Activated CD4-positive, alpha-beta T cell treated with anti-CD3 and anti-CD28 coated beads, Interleukin-2, amount 50 U/mL, for 16 hours (primary cell): ENCODE data around the gene SCYL1.

ENCODE experiments used
- DNase-seq: peaks from one replicate; pipeline ENCODE4 v3.0.0-alpha.2; 2020

Gene SCYL1

DNA sequence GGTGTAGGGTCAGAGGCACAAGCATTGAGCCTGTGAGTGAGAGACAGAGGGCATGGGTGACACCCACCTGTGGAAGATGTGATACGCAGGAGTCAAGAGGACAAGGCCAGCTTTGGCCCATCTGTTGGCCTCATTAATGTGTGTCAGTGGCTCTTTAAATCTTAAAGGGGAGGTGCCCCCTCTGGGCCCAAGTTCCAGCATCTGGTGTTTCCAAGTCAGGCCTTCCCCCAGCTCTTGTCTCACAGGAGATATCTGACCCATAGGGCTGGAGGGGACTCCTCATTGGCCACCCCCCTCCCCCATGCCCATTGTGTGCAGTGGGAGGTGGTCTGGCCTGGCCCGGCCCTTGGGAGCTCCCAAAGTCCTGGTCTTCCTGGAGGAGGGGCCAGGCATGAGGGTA is 61.8 kb downstream of the SCYL1 start:
- no peak for DNase-seq
